Stomach (tissue), 4 donors: ENCODE results near the gene CEP85L.

Source experiments
- CTCF ChIP-seq, 7 experiments: fragments of 450-650 bp in 4 of 7; fragments of 200-600 bp in 3 of 7; sonication (generic) in 3 of 7; IDR thresholded peaks; one replicate each; pipeline ENCODE4 v1.5.1; 2016 to 2019; ENCODE audit warnings: antibody characterized with exemption in 7 of 7, control low read depth in 2 of 7, mild to moderate bottlenecking in 1 of 7
- EP300 ChIP-seq: sonication (generic); formaldehyde crosslinking; IDR thresholded peaks from one replicate; pipeline ENCODE4 v1.6.1; 2017; ENCODE audit warnings: antibody characterized with exemption
- POLR2A ChIP-seq, 4 donors: fragments of 450-650 bp; IDR thresholded peaks; one replicate each; pipeline ENCODE4 v1.6.1; 2016; ENCODE audit warnings: antibody characterized with exemption in 4 of 4, control low read depth in 2 of 4, mild to moderate bottlenecking in 1 of 4, moderate library complexity in 1 of 4
- POLR2AphosphoS5 ChIP-seq, 3 donors: sonication (generic); formaldehyde crosslinking; IDR thresholded peaks; one replicate each; pipeline ENCODE4 v1.6.1; 2016; ENCODE audit warnings: antibody characterized with exemption in 3 of 3

- TF ChIP-seq CTCF (IDR thresholded peaks at IDR 0.05) (no peak), POLR2A (IDR thresholded peaks at IDR 0.05) (no peak), POLR2AphosphoS5 (IDR thresholded peaks at IDR 0.05) (no peak), EP300 (no peak)
Measured at GRCh38 chr6:118514689-118515088, 136.7 kb downstream of the CEP85L start.
